ENCODE data around the gene GALE. TPM values are rescaled to one million over a fixed set of nuclear protein-coding genes. Genes with fewer than 3 reads are reported as not detected.
"Not testable (repeated sequence)": the region's sequence is repeated elsewhere in the genome, so short reads cannot be mapped to it uniquely, and the experiment has no call there.

GALE gene
- polyA plus RNA-seq, 3 donors: 17.6 to 21.9 (median 18.0) TPM

DNA sequence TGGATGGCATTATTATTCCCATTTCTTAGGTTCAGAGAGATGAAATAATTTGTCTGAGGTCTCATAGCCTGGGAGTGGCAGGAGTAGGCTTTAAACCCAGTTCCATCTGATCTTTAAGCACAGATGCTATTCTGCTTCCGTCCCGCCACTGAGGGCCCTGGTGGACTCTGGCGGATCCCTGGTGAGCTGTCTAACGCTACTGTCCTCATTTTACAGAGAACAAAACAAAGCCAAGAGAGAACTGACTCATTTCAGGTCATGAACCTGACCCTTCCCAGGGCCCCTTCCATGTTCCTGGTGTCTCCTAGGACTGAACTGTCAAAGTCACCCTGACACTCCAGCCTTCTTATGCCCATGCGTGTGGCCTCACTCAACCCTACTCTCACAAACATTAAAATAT, 3.1 kb upstream of the GALE start:
- H3K27me3 ChIP-seq (ENCODE audit: control insufficient read depth in 2 of 2, insufficient read depth in 2 of 2, low read length in 2 of 2): no peaks in the 10 kb centered on the region
- Mint-ChIP-seq H3K27me3 (ENCODE audit: low read depth in 3 of 3) (peaks cover 0 to 3% (median 3%) of the 10 kb centered on the region in 3 donors), H3K4me1 (peaks cover 72% of the 10 kb centered on the region), H3K4me3 (no peak overlapping the region), H3K27ac (peak overlapping the region; percentile 87 to 94 (median 91)), H3K9me3 (no peaks in the 10 kb centered on the region), H3K36me3 (peaks cover 38 to 50% of the 10 kb centered on the region in 2 donors)
- DNase-seq: no peak
- peaks cover 5% of the 10 kb centered on the region for H3K79me2 ChIP-seq (ENCODE audit: insufficient read depth, low read length)
- H3K4me3 ChIP-seq (replicated peaks in 1 of 3; ENCODE audit: low read depth in 2 of 3, low read length in 3 of 3): no peak overlapping the region
- H4K20me1 ChIP-seq (ENCODE audit: insufficient read depth, low read length): no peaks in the 10 kb centered on the region
- no peak overlapping the region for H2AFZ ChIP-seq (ENCODE audit: insufficient read depth, low read depth, low read length, poor library complexity, severe bottlenecking)
- no peaks in the 10 kb centered on the region for H3K9me3 ChIP-seq (replicated peaks in 1 of 2; ENCODE audit: control insufficient read depth in 1 of 2, insufficient read depth in 1 of 2, low read length in 2 of 2)
- peaks cover 67 to 78% of the 10 kb centered on the region in 2 donors for H3K4me1 ChIP-seq (ENCODE audit: control insufficient read depth in 1 of 2, insufficient read depth in 2 of 2, low read length in 2 of 2)
- WGBS (ENCODE audit: insufficient coverage): 89% methylated on average over 4 of the region's 5 CpGs
- TF ChIP-seq CTCF (IDR thresholded peaks at IDR 0.05): no peak
- intact Hi-C loops (cut with micrococcal nuclease): loop anchor here in 1 of 2 donors (10.0 kb wide), 1 partner anchor 111 kb away; the partner anchor contains the start of gene CNR2
- H3K36me3 ChIP-seq (replicated peaks in 1 of 2; ENCODE audit: control insufficient read depth in 1 of 2, insufficient read depth in 2 of 2, low read length in 2 of 2): peaks cover 3 to 32% of the 10 kb centered on the region in 2 donors
- no peak overlapping the region for H3K4me2 ChIP-seq (replicated peaks; ENCODE audit: extremely low read depth, low read length, poor library complexity, severe bottlenecking)
- no peak overlapping the region for H3K9ac ChIP-seq (ENCODE audit: insufficient read depth, low read length, poor library complexity, severe bottlenecking)
- H3K27ac ChIP-seq (ENCODE audit: low read depth in 1 of 2, low read length in 2 of 2): peak overlapping the region; percentile 75

GRCh38 chr1:23802809-23803342, 2.3 kb upstream of the GALE start:
- not testable (repeated sequence) for DNase-seq; H3K9me3 Mint-ChIP-seq; H3K79me2 ChIP-seq (ENCODE audit: insufficient read depth, low read length); H4K20me1 ChIP-seq (ENCODE audit: insufficient read depth, low read length); H3K27ac ChIP-seq (ENCODE audit: low read depth in 1 of 2, low read length in 2 of 2); H3K9me3 ChIP-seq (replicated peaks in 1 of 2; ENCODE audit: control insufficient read depth in 1 of 2, insufficient read depth in 1 of 2, low read length in 2 of 2); H3K4me3 Mint-ChIP-seq; H2AFZ ChIP-seq (ENCODE audit: insufficient read depth, low read depth, low read length, poor library complexity, severe bottlenecking); H3K27me3 Mint-ChIP-seq (ENCODE audit: low read depth in 3 of 3); H3K9ac ChIP-seq (ENCODE audit: insufficient read depth, low read length, poor library complexity, severe bottlenecking); H3K4me2 ChIP-seq (replicated peaks; ENCODE audit: extremely low read depth, low read length, poor library complexity, severe bottlenecking); H3K27me3 ChIP-seq (ENCODE audit: control insufficient read depth in 2 of 2, insufficient read depth in 2 of 2, low read length in 2 of 2); H3K4me3 ChIP-seq (replicated peaks in 1 of 3; ENCODE audit: low read depth in 2 of 3, low read length in 3 of 3)
- 100% methylated on average over 1 of the region's 7 CpGs for WGBS (ENCODE audit: insufficient coverage)
- Histone ChIP-seq H3K4me1 (ENCODE audit: control insufficient read depth in 1 of 2, insufficient read depth in 2 of 2, low read length in 2 of 2) (peaks cover 61 to 71% of the 10 kb centered on the region in 2 donors), H3K36me3 (replicated peaks in 1 of 2; ENCODE audit: control insufficient read depth in 1 of 2, insufficient read depth in 2 of 2, low read length in 2 of 2) (peaks cover 3 to 37% of the 10 kb centered on the region in 2 donors)
- Mint-ChIP-seq H3K36me3 (peaks cover 45 to 55% of the 10 kb centered on the region in 2 donors), H3K4me1 (peaks cover 67% of the 10 kb centered on the region), H3K27ac (peak overlapping the region in 1 of 7 donors; percentile 40)
- intact Hi-C loops (cut with micrococcal nuclease): loop anchor here in 1 of 2 donors (10.0 kb wide), 1 partner anchor 112 kb away; the partner anchor contains the start of gene CNR2
